Astrocyte of the cerebellum (primary cell): ENCODE data around the gene NENF.

ENCODE experiments used
- DNase-seq: peaks from one replicate; pipeline ENCODE4 v3.0.0-alpha.2; 2011; ENCODE audit warnings: low read depth
- H3K4me3 ChIP-seq: 2 replicates; pipeline ENCODE4 v1.5.1; 2011; ENCODE audit warnings: mild to moderate bottlenecking, low read depth, low read length, moderate library complexity
- in situ Hi-C: cut with HindIII; loops from 2 replicates; pipeline ENCODE4 v1.10.0; 2017; ENCODE audit warnings: low sequenced_read_pairs
- TF ChIP-seq, protein P1 (sequence below): IDR thresholded peaks from 2 replicates; pipeline ENCODE4 v1.5.1; 2012; ENCODE audit warnings: low read length, low read depth, moderate library complexity, mild to moderate bottlenecking; ENCODE audit errors: missing control alignments

NENF gene

DNA sequence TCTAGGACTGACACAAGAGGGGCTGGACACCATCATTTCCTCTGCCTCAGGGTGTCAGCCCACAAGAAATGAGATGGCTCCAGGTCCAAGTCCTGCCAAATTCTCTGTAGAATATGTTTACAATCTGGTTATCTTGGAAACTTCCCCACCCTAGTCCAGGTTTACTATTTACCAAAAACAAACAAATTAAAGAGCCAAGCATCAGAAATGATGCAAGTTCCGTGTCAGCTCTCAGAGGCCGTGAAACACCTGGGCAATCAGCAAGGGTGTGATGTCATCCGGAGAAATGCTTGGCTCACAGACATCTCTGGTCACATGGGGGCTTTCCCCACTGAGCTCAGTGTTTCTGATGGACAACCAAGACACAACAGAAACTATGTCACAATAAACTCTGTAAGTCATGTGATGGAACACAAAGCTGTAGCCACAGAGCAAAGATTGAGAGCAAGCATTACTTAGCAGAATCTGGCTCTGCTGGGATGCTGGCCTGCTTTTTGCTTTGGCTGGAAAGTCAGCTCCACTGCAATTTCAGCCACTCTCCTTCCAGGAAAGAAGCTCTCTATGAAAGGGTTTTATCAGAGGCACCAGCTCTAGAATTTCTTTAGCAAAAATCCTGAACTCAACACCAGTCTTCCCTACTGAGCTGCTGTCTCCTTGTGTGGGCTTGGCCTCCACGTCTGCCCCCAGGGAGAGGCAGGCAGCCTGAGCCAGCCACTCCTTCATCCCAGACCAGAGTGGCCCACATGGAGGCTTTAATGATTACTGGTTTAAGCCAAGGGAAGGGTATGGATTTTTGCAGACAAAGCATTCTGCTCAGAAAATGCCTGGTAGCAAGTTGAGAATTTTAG, 55.9 kb downstream of the NENF start:
- TF ChIP-seq, protein P1, sequence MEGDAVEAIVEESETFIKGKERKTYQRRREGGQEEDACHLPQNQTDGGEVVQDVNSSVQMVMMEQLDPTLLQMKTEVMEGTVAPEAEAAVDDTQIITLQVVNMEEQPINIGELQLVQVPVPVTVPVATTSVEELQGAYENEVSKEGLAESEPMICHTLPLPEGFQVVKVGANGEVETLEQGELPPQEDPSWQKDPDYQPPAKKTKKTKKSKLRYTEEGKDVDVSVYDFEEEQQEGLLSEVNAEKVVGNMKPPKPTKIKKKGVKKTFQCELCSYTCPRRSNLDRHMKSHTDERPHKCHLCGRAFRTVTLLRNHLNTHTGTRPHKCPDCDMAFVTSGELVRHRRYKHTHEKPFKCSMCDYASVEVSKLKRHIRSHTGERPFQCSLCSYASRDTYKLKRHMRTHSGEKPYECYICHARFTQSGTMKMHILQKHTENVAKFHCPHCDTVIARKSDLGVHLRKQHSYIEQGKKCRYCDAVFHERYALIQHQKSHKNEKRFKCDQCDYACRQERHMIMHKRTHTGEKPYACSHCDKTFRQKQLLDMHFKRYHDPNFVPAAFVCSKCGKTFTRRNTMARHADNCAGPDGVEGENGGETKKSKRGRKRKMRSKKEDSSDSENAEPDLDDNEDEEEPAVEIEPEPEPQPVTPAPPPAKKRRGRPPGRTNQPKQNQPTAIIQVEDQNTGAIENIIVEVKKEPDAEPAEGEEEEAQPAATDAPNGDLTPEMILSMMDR = no peak
- in situ Hi-C loops = loop anchor here (5.0 kb wide), 1 partner anchor 119 kb away; the partner anchor contains the start of gene ATF3
- H3K4me3 ChIP-seq = no peak overlapping the region
- peak; percentile 62 for DNase-seq

DNA sequence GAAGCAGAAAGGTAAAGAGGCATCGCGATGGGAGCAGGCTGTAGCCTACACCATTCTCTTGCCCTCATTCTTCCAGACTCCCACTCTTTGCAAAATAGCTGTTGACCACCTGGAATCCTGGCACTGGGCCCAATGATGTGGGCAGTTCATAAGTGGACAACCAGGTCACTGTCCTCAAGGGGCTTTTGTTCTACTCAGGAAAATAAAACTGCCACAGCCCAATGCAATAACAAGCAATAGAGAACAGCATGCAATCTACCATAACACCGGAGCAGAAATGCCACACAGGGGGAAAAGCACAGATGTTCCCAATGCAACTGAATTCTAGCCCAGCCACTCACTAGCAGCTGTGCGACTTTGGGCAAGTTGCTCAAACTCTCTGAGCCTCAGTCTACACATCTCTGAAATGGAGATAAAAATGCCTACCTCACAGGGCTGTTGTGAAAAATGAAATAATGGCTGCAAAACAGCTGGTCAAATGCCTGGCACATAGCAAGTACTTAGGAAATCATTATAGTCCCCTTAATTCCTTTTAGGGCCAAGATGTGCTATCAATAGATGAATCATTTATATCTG, 56.7 kb downstream of the NENF start:
- no peak for DNase-seq
- TF ChIP-seq, protein P1 = no peak
- no peak overlapping the region for H3K4me3 ChIP-seq
- in situ Hi-C loops = loop anchor here (5.0 kb wide), 1 partner anchor 118 kb away; the partner anchor contains the start of gene ATF3

DNA sequence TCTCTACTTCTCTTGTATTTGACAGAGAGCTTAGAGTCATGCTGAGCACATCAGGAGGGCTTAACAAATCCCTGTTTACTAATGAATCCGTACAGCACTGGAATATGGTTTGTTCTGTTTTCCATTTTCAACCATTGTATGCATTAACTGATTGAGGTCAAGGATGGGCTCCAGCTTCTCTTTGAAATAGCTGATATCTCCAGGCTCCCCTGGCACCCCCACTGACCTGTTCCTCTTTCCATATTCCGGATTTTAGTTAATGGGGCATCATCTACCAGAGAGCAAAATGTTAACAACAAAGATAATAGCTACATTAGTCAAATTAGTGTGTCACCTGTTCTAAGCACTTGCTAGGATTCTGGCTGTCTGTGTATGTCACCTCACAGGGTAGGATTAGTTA, 57.6 kb downstream of the NENF start:
- TF ChIP-seq, protein P1 = no peak
- in situ Hi-C loops = no loop called here
- H3K4me3 ChIP-seq = no peak overlapping the region
- DNase-seq = no peak

DNA sequence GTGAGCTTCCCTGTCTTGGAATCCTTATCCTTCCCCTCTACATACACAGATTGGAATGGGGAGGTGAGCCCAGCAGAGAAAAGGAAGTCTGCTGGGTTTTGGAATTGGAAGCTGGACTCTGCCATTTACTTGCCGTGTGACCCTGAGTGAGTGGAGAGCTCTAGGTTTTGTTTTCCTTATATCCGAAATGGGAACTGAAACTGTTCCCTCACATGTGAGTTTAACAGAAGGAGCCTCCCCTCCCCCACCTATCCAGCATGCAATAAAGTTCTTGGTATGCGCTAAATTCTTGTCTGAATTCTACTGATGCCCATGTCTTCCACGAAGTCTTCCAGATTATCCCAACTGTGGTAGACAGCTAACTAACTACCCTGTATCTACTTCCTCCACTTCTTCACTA, 58.7 kb downstream of the NENF start:
- DNase-seq = no peak
- in situ Hi-C loops = no loop called here

More for the DNA sequence above, 58.7 kb downstream of the NENF start:
- H3K4me3 ChIP-seq = no peak overlapping the region
- TF ChIP-seq, protein P1 = no peak
